ENCODE data around the gene TNFRSF4.

DNA sequence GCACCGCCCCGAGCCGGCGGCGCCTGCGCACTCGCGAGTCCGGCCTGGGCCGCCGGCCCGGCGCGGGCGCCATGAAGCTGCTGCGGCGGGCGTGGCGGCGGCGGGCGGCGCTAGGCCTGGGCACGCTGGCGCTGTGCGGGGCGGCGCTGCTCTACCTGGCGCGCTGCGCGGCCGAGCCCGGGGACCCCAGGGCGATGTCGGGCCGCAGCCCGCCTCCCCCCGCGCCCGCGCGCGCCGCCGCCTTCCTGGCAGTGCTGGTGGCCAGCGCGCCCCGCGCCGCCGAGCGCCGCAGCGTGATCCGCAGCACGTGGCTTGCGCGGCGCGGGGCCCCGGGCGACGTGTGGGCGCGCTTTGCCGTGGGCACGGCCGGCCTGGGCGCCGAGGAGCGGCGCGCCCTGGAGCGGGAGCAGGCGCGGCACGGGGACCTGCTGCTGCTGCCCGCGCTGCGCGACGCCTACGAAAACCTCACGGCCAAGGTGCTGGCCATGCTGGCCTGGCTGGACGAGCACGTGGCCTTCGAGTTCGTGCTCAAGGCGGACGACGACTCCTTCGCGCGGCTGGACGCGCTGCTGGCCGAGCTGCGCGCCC lies 18.3 kb upstream of the TNFRSF4 start, which contains the start of gene B3GALT6:
- TF ChIP-seq, protein P1, sequence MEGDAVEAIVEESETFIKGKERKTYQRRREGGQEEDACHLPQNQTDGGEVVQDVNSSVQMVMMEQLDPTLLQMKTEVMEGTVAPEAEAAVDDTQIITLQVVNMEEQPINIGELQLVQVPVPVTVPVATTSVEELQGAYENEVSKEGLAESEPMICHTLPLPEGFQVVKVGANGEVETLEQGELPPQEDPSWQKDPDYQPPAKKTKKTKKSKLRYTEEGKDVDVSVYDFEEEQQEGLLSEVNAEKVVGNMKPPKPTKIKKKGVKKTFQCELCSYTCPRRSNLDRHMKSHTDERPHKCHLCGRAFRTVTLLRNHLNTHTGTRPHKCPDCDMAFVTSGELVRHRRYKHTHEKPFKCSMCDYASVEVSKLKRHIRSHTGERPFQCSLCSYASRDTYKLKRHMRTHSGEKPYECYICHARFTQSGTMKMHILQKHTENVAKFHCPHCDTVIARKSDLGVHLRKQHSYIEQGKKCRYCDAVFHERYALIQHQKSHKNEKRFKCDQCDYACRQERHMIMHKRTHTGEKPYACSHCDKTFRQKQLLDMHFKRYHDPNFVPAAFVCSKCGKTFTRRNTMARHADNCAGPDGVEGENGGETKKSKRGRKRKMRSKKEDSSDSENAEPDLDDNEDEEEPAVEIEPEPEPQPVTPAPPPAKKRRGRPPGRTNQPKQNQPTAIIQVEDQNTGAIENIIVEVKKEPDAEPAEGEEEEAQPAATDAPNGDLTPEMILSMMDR (IDR thresholded peaks at IDR 0.05 in 8 of 11, conservative IDR thresholded peaks at IDR 0.05 in 3 of 11): no peak
- no peak for TF ChIP-seq POLR2AphosphoS5 (IDR thresholded peaks at IDR 0.05)

Data from spleen (tissue), 7 donors.